A549 (cell line): Measurements from ENCODE around the gene LRRC47. TPM values are rescaled to one million over a fixed set of nuclear protein-coding genes. Genes with fewer than 3 reads are reported as not detected.
"Not testable (repeated sequence)": the region's sequence is repeated elsewhere in the genome, so short reads cannot be mapped to it uniquely, and the experiment has no call there.

Experiments used
- ATAC-seq, 2 experiments: fragments of 200-7000 bp in 1 of 2; fragments of >200 bp in 1 of 2; cut with Nextera tagmentation in 1 of 2; cut with Tn5 transposase in 1 of 2; 3 replicates each; pipeline versions ENCODE4 v1.8.0 to v1.9.1; 2018 to 2020; ENCODE audit warnings: mild to moderate bottlenecking in 1 of 2, moderate library complexity in 1 of 2
- CTCF ChIA-PET: fragments of 300-600 bp; sonication (Branson Sonifier 250); formaldehyde crosslinking; extraction: SDS; loops from one replicate; lab custom pipeline; 2021; ENCODE audit warnings: antibody characterized with exemption, inconsistent platforms; lab: Yijun Ruan, JAX
- POLR2A ChIA-PET: fragments of 350-600 bp; formaldehyde crosslinking; extraction: SDS; loops from one replicate; lab custom pipeline; 2021; ENCODE audit warnings: antibody characterized with exemption, inconsistent platforms; lab: Yijun Ruan, JAX
- DNase-seq, 2 experiments: peaks; one replicate each; pipeline versions ENCODE4 v3.0.0 to v3.0.0-alpha.2; 2011 to 2016; ENCODE audit warnings: low read depth in 1 of 2, low spot score in 1 of 2
- FAIRE-seq: peaks from 2 replicates; lab custom pipeline; 2011; peaks lifted over from hg19 to GRCh38; lab: Jason Lieb, UNC
- H3K27ac ChIP-seq, 2 experiments: fragments of >200 bp; sonication (Bioruptor Twin); formaldehyde crosslinking; 3 replicates each; pipeline ENCODE4 v1.5.1; 2016 to 2017
- H3K4me1 ChIP-seq: fragments of >200 bp; sonication (Bioruptor Twin); formaldehyde crosslinking; 3 replicates; pipeline ENCODE4 v1.6.1; 2016
- H3K4me2 ChIP-seq: fragments of >200 bp; sonication (Bioruptor Twin); formaldehyde crosslinking; 3 replicates; pipeline ENCODE4 v1.6.1; 2016
- H3K4me3 ChIP-seq: fragments of >200 bp; sonication (Bioruptor Twin); formaldehyde crosslinking; 3 replicates; pipeline ENCODE4 v1.5.1; 2016
- H3K9me3 ChIP-seq: fragments of >200 bp; sonication (Bioruptor Twin); formaldehyde crosslinking; 3 replicates; pipeline ENCODE4 v1.6.1; 2016
- ATOH8 ChIP-seq: fragments of 250-450 bp; sonication (Bioruptor Pico); IDR thresholded peaks from 2 replicates; pipeline ENCODE4 v1.5.0; 2020; ENCODE audit warnings: low read depth, mild to moderate bottlenecking, moderate library complexity
- ELK1 ChIP-seq: fragments of 150-350 bp; IDR thresholded peaks from 2 replicates; pipeline ENCODE4 v1.6.1; 2014; ENCODE audit warnings: low read depth, mild to moderate bottlenecking, low read length
- GATA3 ChIP-seq: IDR thresholded peaks from 2 replicates; pipeline ENCODE4 v1.6.1; 2012; ENCODE audit warnings: borderline replicate concordance
- HMGXB4 ChIP-seq: fragments of 250-450 bp; sonication (Bioruptor Pico); IDR thresholded peaks from 2 replicates; pipeline ENCODE4 v1.5.0; 2021; ENCODE audit warnings: mild to moderate bottlenecking, moderate library complexity, borderline replicate concordance
- RCOR1 ChIP-seq: fragments of 150-350 bp; IDR thresholded peaks from 2 replicates; pipeline ENCODE4 v1.6.1; 2014; ENCODE audit warnings: antibody characterized with exemption, low read length, low read depth
- ZFP36 ChIP-seq: fragments of 450-650 bp; IDR thresholded peaks from 2 replicates; pipeline ENCODE4 v1.6.1; 2014; ENCODE audit warnings: borderline replicate concordance; ENCODE audit not compliant: partially characterized antibody
- WGBS: methylation state at CpG from one replicate; pipeline ENCODE4 v1.1.6; 2017; ENCODE audit errors: missing lambda C conversion rate; 5-methylcytosine and 5-hydroxymethylcytosine counted together
- polyA plus RNA-seq, 4 experiments: library from polyadenylated mRNA; depleted of rRNA in 3 of 4; stranded (reverse); fragments of >200 nt; fragmentation: RNase III in 1 of 4; extraction: RNeasy Plus Mini Kit Qiagen cat#74134 plus additional on column Dnase treatment in 1 of 4; gene quantifications; 2 replicates in 3 of 4; 3 replicates in 1 of 4; pipeline ENCODE4 v1.2.3, GENCODE V29; 2011 to 2017
- TF ChIP-seq, protein P1 (sequence below): fragments of >200 bp; sonication (Bioruptor Twin); formaldehyde crosslinking; IDR thresholded peaks from 3 replicates; pipeline ENCODE4 v1.6.1; 2016

Gene LRRC47
- polyA plus RNA-seq, 2 of the 4 experiments (the other 2 are of a cell fraction), result 28.5 to 41.6 TPM

GRCh38 chr1:3803905-3804626 lies 7.8 kb upstream of the LRRC47 start:
- no peak overlapping the region for H3K4me2 ChIP-seq
- H3K9me3 ChIP-seq, result no peaks in the 10 kb centered on the region
- H3K27ac ChIP-seq, result no peak overlapping the region
- no peak for ATAC-seq
- CTCF ChIA-PET, result interaction anchor here (1.2 kb wide), 1 partner anchor 28 kb away, joined by 4 read pairs; no protein-coding TSS in a partner anchor
- H3K4me3 ChIP-seq, result no peak overlapping the region
- TF ChIP-seq HMGXB4 (no peak), RCOR1 (no peak), ZFP36 (no peak), ATOH8 (no peak)
- TF ChIP-seq, protein P1, sequence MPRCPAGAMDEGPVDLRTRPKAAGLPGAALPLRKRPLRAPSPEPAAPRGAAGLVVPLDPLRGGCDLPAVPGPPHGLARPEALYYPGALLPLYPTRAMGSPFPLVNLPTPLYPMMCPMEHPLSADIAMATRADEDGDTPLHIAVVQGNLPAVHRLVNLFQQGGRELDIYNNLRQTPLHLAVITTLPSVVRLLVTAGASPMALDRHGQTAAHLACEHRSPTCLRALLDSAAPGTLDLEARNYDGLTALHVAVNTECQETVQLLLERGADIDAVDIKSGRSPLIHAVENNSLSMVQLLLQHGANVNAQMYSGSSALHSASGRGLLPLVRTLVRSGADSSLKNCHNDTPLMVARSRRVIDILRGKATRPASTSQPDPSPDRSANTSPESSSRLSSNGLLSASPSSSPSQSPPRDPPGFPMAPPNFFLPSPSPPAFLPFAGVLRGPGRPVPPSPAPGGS, result no peak
- no peak for FAIRE-seq
- H3K4me1 ChIP-seq, result no peaks in the 10 kb centered on the region
- no peak for DNase-seq
- POLR2A ChIA-PET, result no interaction called here
- WGBS, result 53% methylated on average over 19 of the region's 19 CpGs

DNA sequence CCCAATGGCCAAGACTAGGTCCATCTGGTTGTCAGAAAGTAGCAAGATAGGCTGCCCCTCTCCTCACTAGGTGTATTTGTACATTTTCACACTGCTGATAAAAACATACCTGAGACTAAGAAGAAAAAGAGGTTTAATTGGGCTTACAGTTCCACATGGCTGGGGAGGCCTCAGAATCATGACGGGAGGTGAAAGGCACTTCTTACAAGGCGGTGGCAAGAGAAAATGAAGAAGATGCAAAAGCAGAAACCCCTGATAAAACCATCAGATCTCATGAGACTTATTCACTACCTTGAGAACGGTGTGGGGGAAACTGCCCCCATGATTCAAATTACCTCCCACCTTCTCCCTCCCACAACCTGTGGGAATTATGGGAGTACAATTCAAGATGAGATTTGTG lies 4.5 kb upstream of the LRRC47 start:
- DNase-seq, H3K4me3 ChIP-seq, H3K9me3 ChIP-seq, POLR2A ChIA-PET, ATAC-seq, H3K4me2 ChIP-seq, H3K4me1 ChIP-seq, H3K27ac ChIP-seq, FAIRE-seq: not testable (repeated sequence)
- CTCF ChIA-PET, result interaction anchor here (1.4 to 2.0 kb wide), 3 partner anchors 12 to 106 kb away, joined by 5 read pairs; no protein-coding TSS in a partner anchor
- WGBS, result 54% methylated on average over 3 of the region's 3 CpGs

DNA sequence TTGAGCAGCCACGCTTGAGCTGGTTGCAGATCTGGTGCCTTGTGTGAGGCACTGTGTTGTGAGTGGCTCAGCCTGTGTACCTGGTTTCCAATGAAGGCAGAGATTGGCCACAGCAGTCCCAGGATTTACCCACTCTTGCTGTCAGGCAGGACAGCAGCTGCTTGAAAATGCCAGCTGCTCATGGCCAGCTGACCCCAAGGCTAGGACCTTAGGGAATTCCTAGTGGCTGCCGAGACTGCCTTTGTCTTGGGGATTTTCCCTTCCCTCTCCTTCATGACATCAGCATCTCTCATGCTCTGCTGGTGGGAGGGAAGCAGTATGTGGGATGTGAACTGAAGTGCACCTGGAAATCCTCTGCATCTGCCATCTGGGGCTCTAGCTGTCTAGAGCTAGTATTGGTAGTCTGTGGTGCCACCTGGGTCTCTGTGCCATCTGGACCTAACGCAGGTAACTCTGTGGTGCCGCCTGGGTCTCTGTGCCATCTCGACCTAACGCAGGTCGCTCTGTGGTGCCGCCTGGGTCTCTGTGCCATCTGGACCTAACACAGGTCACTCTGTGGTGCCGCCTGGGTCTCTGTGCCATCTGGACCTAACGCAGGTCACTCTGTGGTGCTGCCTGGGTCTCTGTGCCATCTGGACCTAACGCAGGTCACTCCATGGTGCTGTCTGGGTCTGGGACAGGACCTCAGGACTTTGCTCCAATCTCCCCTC lies 3.8 kb upstream of the LRRC47 start:
- WGBS, result 44% methylated on average over 3 of the region's 11 CpGs
- Histone ChIP-seq H3K27ac (no peak overlapping the region), H3K4me1 (peaks cover 5% of the 10 kb centered on the region; the same call in 1 of the 3 replicates), H3K4me2 (no peak overlapping the region), H3K9me3 (no peaks in the 10 kb centered on the region), H3K4me3 (no peak overlapping the region)
- ChIA-PET POLR2A (no interaction called here), CTCF (interaction anchor here (0.8 to 1.4 kb wide), 2 partner anchors 8 to 105 kb away, joined by 3 to 5 read pairs; no protein-coding TSS in a partner anchor)
- ATAC-seq (peak in 1 of 2 experiments; percentile 12; a peak in 1 of 6 replicates), FAIRE-seq (no peak), DNase-seq (no peak)
- TF ChIP-seq HMGXB4, result no peak

- peak overlapping the region; percentile 97 for H3K4me2 ChIP-seq
- POLR2A ChIA-PET, result interaction anchor here (0.8 to 1.0 kb wide), 3 partner anchors 8 to 62 kb away, joined by 3 to 4 read pairs (median 3); partner anchors contain the start of genes CEP104 and DFFB
- no peak for DNase-seq
- no peak for FAIRE-seq
- peak overlapping the region; percentile 79 for H3K4me3 ChIP-seq
- 23% methylated on average over 7 of the region's 53 CpGs for WGBS
- TF ChIP-seq ELK1, result no peak
- no peak for TF ChIP-seq GATA3
- TF ChIP-seq, all 56 proteins: peak for 0
- Histone ChIP-seq H3K27ac (peak overlapping the region; percentile 83 to 87), H3K4me1 (peaks cover 18% of the 10 kb centered on the region; the same call in 2 of the 3 replicates), H3K9me3 (no peaks in the 10 kb centered on the region)
- CTCF ChIA-PET, result interaction anchor here (1.2 to 2.3 kb wide), 4 partner anchors 8 to 100 kb away, joined by 3 to 9 read pairs (median 5); no protein-coding TSS in a partner anchor
- ATAC-seq, result peak in 1 of 2 experiments; percentile 33; a peak in 1 of 6 replicates
These were observed 664 bp downstream of the LRRC47 start for GRCh38 chr1:3795453-3796214.
